Heart right ventricle (tissue), 16 donors: ENCODE measurements around the gene CPTP. TPM values are rescaled to one million over a fixed set of nuclear protein-coding genes. Genes with fewer than 3 reads are reported as not detected.

Experiments used
- ATAC-seq, 8 donors: fragments of 200-7000 bp; cut with Tn5 transposase; one replicate each; pipeline ENCODE4 v1.9.1; 2020; ENCODE audit warnings: mild to moderate bottlenecking in 8 of 8, moderate library complexity in 8 of 8, moderate number of reproducible peaks in 1 of 8
- DNase-seq, 2 donors: peaks; one replicate each; pipeline ENCODE4 v3.0.0-alpha.2; 2020
- H3K27ac ChIP-seq, 10 donors: fragments of 200-600 bp; sonication (generic) in 2 of 10; one replicate each; pipeline versions ENCODE4 v1.5.0 to v1.8.0; 2020 to 2022; ENCODE audit warnings: mild to moderate bottlenecking in 3 of 10
- H3K27me3 ChIP-seq, 7 donors: fragments of 200-600 bp; one replicate each; pipeline ENCODE4 v1.8.0; 2021 to 2022; ENCODE audit warnings: mild to moderate bottlenecking in 2 of 7
- H3K36me3 ChIP-seq, 9 donors: fragments of 200-600 bp; sonication (generic) in 1 of 9; one replicate each; pipeline versions ENCODE4 v1.5.0 to v1.8.0; 2020 to 2022; ENCODE audit warnings: mild to moderate bottlenecking in 2 of 9
- H3K4me1 ChIP-seq, 9 donors: fragments of 200-600 bp; sonication (generic) in 1 of 9; one replicate each; pipeline versions ENCODE4 v1.5.0 to v1.8.0; 2020 to 2022; ENCODE audit warnings: mild to moderate bottlenecking in 4 of 9
- H3K4me3 ChIP-seq, 10 donors: fragments of 200-600 bp; sonication (generic) in 2 of 10; one replicate each; pipeline versions ENCODE4 v1.5.0 to v1.8.0; 2020 to 2022; ENCODE audit warnings: mild to moderate bottlenecking in 7 of 10, moderate library complexity in 2 of 10
- H3K9me3 ChIP-seq, 11 donors: fragments of 200-600 bp in 10 of 11; sonication (generic) in 2 of 11; one replicate each; pipeline versions ENCODE4 v1.5.0 to v1.8.0; 2013 to 2022; ENCODE audit warnings: mild to moderate bottlenecking in 2 of 11, control low read depth in 1 of 11, moderate library complexity in 1 of 11
- WGBS, 2 donors: extraction: QIAGEN DNeasy Blood & Tissue Kit; methylation state at CpG; one replicate each; pipeline ENCODE4 v1.1.7; 2013; ENCODE audit warnings: inconsistent platforms in 1 of 2; 5-methylcytosine and 5-hydroxymethylcytosine counted together
- intact Hi-C, 10 donors: fragments of 100-400 bp; cut with DNase I; formaldehyde crosslinking; loops; one replicate each; pipeline versions ENCODE4 v1.11.1 to v1.14.2; 2022
- polyA plus RNA-seq, 2 donors: library from polyadenylated mRNA; stranded (reverse); fragments of 200-250 nt; gene quantifications; one replicate each; pipeline ENCODE4 v1.2.3, GENCODE V29; 2013
- total RNA-seq, 10 donors: library from RNA; stranded (reverse); fragmentation: NEBNext Ultra II Directional in 3 of 10; extraction: Animal tissue kit (Norgen Biotek cat#: 25700) in 3 of 10; gene quantifications; one replicate each; pipeline versions ENCODE4 v1.2.1 to v1.2.4, GENCODE V29; 2021 to 2023
- TF ChIP-seq, protein P1 (sequence below), 9 donors: fragments of 200-600 bp; sonication (generic) in 2 of 9; IDR thresholded peaks; one replicate each; pipeline versions ENCODE4 v1.5.0 to v1.8.0; 2021 to 2022; ENCODE audit warnings: antibody characterized with exemption in 9 of 9, mild to moderate bottlenecking in 5 of 9, moderate library complexity in 1 of 9
- donor health status: Arrhythmogenic right ventricular cardiomyopathy.
- donor health status: ischemic (EF 13 %, LVEDD 7.1; RV severe dilation, severe dysfunction).
- donor health status: healthy with polysubstance abuse.
- donor health status: DM: no; HTN: yes; CAD: no.
- donor health status: DM: no; HTN: no; CAD: no.
- donor health status: ischemic (EF 25% LVEDD 6.9; RV normal size, moderate dysfunction).
- donor health status: ischemic (EF 25% LVEDD 5.7; RV mildly dilated, moderate dysfunction).
- donor health status: healthy.
- donor health status: DM: yes; HTN: yes; CAD: no.
- donor health status: Ischemic cardiomyopathy.
- donor health status: ischemic (EF 35%, LVEDD 5.7; RV mildly dilated, moderate dysfunction).
- donor health status: nonischemic (EF 11% LVEDD 7.7; RV severe dilation, severe dysfunction).
- donor health status: DM: yes; HTN: yes; CAD: no.
- donor health status: PGD.
- donor health status: ischemic (EF 29% LVEDD 5.4; RV normal size, mild dysfunction).
- donor health status: nonischemic (EF 23%, LVEDD 6.1; RV moderate dilation, normal function).

Gene CPTP
- total and polyA plus RNA-seq, 12 donors, result 49.4 to 222 (median 65.4) TPM

- H3K9me3 ChIP-seq, result no peaks in the 10 kb centered on the region
- intact Hi-C loops, result loop anchor here in 1 of 10 donors (5.0 kb wide), 1 partner anchor 240 kb away; the partner anchor contains the start of gene C1orf159
- peaks cover 12 to 78% (median 50%) of the 10 kb centered on the region in 9 donors for H3K4me1 ChIP-seq
- DNase-seq (peak; percentile 12 to 23), ATAC-seq (no peak)
- H3K27ac ChIP-seq, result peak overlapping the region in 8 of 10 donors; percentile 31 to 93 (median 84)
- TF ChIP-seq, protein P1, sequence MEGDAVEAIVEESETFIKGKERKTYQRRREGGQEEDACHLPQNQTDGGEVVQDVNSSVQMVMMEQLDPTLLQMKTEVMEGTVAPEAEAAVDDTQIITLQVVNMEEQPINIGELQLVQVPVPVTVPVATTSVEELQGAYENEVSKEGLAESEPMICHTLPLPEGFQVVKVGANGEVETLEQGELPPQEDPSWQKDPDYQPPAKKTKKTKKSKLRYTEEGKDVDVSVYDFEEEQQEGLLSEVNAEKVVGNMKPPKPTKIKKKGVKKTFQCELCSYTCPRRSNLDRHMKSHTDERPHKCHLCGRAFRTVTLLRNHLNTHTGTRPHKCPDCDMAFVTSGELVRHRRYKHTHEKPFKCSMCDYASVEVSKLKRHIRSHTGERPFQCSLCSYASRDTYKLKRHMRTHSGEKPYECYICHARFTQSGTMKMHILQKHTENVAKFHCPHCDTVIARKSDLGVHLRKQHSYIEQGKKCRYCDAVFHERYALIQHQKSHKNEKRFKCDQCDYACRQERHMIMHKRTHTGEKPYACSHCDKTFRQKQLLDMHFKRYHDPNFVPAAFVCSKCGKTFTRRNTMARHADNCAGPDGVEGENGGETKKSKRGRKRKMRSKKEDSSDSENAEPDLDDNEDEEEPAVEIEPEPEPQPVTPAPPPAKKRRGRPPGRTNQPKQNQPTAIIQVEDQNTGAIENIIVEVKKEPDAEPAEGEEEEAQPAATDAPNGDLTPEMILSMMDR (IDR thresholded peaks at IDR 0.05), result no peak
- peaks cover 0 to 92% (median 59%) of the 10 kb centered on the region in 7 donors for H3K27me3 ChIP-seq
- 44 to 46% methylated on average over 26 of the region's 26 CpGs for WGBS, 2 donors
- H3K36me3 ChIP-seq, result peaks cover 0 to 19% (median 0%) of the 10 kb centered on the region in 9 donors
- H3K4me3 ChIP-seq, result peak overlapping the region in 9 of 10 donors; percentile 19 to 69 (median 52)
Observed at GRCh38 chr1:1356796-1357401, 32.3 kb downstream of the CPTP start.

GRCh38 chr1:1357871-1358432 is 33.4 kb downstream of the CPTP start:
- H3K27ac ChIP-seq, result peak overlapping the region; percentile 57 to 93 (median 85)
- H3K9me3 ChIP-seq, result no peaks in the 10 kb centered on the region
- peak overlapping the region; percentile 19 to 69 (median 52) for H3K4me3 ChIP-seq
- H3K4me1 ChIP-seq, result peaks cover 12 to 73% (median 40%) of the 10 kb centered on the region in 9 donors
- intact Hi-C loops, result loop anchor here in 1 of 10 donors (5.0 kb wide), 1 partner anchor 241 kb away; the partner anchor contains the start of gene C1orf159
- DNase-seq (no peak), ATAC-seq (no peak)
- H3K27me3 ChIP-seq, result peaks cover 0 to 90% (median 56%) of the 10 kb centered on the region in 7 donors
- TF ChIP-seq, protein P1 (IDR thresholded peaks at IDR 0.05), result no peak
- H3K36me3 ChIP-seq, result peaks cover 0 to 19% (median 0%) of the 10 kb centered on the region in 9 donors
- WGBS, 2 donors, result 13 to 17% methylated on average over 18 of the region's 18 CpGs

- H3K27me3 ChIP-seq, result peaks cover 0 to 86% (median 49%) of the 10 kb centered on the region in 7 donors
- H3K27ac ChIP-seq, result peak within 1 kb of the TSS; percentile 57 to 93 (median 85)
- H3K9me3 ChIP-seq, result no peaks in the 10 kb centered on the region
- peaks cover 0 to 13% (median 0%) of the 10 kb centered on the region in 9 donors for H3K36me3 ChIP-seq
- 30% methylated on average over 29 of the region's 29 CpGs for WGBS, 2 donors
- peak within 1 kb of the TSS; percentile 19 to 69 (median 52) for H3K4me3 ChIP-seq
- ATAC-seq, result peak; percentile 27 to 77 (median 70)
- intact Hi-C loops, result loop anchor here in 1 of 10 donors (5.0 kb wide), 1 partner anchor 241 kb away; the partner anchor contains the start of gene C1orf159
- TF ChIP-seq, protein P1 (IDR thresholded peaks at IDR 0.05), result no peak
- peak; percentile 75 to 80 for DNase-seq
- H3K4me1 ChIP-seq, result peaks cover 6 to 66% (median 33%) of the 10 kb centered on the region in 9 donors
Observed at GRCh38 chr1:1358433-1359271, 34.0 kb downstream of the CPTP start, which contains the start of gene MXRA8. Gene MXRA8, minus strand, starts transcription at chr1:1358555. Its CDS starts 51 bp downstream, at chr1:1358504.
